ENCODE measurements around the gene GNLY.
"Not testable (repeated sequence)": the region's sequence is repeated elsewhere in the genome, so short reads cannot be mapped to it uniquely, and the experiment has no call there.

Gene GNLY

DNA sequence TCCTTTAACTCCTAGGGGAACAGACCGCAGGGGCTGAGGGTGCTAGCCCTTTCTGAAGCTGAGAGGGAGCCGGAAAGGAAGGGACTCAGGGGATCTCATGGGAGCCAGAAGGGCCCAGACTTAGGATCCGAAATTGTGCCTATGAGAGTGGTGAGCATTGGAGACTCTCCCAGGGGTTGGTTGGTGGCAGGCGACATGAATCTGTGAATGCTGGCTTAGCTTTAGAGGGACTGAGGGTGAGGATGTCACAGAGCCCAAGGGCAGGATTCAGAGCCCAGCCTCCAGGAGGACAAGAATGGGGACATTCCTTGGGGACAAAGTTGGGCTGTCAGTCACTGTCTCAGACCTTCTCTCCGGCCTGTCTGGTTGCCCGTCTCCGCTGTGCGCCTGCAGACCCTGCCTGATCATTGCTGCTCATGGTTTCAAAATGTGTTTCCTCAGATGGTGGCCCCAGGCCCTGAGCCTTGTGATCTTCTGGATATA is 17.5 kb downstream of the GNLY start:
- no peak for DNase-seq

DNA sequence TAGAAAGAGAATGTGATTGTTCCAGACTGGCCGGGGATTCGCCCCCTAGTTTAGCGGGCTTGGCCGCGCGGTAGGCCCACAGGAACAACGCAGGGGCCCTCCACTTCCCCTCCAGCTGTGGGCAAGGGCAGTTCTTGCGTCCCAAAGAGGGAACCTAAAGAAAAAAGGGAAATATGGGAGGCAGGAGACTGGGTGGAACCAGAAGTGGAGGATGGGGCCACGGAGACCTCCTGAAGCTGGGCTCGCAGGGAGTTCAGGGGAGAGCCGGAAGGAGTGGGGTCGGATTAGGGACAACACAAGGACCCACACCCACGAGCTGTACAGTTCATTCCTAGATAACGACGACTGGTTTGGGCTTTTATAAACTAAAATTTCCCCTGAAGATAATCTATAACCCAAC is 18.2 kb downstream of the GNLY start:
- DNase-seq: no peak

DNA sequence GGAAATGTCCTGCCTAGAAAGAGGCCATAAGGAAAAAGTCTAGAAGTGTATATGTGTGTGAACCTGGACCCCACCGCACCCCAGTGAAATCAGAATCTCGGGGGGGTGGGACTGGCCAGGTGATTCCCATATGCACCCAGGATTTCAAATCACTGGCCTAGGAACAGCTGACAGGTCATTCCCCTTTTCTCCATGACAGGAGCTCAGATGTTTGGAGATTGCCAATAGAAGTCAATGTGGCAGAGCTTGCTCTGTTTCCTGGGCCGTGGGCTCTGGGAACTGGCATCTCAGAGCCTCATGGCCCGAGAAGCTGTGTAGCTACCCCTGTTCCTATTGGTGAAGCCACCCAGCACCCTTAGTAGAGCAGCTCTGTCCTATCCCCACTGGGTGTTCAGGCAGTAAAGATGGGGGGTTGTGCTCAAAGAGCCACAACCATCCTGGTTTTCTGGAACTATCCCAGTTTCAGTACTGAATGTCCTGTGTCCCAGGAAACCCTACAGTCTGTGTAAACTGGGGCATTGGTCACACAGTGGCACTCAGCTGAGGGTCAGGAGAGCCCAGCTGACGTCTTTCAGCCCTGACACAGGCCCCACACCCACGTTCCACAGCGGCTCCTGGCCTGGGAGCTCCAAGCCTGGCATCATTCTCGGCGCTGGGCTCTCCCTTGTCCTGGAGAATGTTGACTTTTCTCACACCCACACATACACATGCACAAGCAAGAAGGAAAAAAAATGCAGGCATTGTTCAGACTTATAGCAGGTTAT is 18.9 kb downstream of the GNLY start:
- DNase-seq: no peak

DNA sequence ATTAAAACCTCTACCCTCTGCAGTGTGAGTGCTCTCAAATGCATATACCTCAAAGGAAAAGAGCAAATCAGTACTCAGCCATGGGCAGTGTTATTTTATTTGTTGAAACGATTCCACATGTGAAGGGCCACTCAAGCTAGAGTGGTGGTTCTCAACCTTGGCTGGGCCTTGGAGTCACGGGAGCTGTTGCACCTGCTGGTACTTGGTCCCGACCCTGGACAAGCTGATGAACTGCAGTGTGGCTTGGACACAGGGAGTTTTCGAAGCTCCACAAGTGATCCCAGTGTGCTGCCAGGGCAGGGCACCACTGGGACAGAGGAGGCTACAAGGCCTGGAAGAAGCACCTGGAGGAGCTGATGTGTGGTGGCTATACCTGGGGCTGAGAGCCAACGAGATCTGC is 19.7 kb downstream of the GNLY start:
- DNase-seq: no peak

DNA sequence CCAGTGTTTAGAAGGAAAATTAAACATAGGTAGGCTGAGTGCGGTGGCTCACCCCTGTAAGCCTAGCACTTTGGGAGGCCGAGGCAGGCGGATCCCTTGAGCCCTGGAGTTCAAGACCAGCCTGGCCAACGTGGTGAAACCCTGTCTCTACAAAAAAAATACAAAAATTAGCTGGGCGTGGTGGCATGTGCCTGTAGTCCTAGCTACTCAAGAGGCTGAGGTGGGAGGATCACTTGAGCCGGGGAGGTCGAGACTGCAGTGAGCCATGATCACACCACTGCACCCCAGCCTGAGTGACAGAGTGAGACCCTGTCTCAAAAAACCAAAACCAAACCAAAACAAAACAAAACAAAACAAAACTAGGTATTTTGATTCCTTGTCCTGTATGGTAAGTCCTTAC is 20.3 kb downstream of the GNLY start:
- DNase-seq: not testable (repeated sequence)

DNA sequence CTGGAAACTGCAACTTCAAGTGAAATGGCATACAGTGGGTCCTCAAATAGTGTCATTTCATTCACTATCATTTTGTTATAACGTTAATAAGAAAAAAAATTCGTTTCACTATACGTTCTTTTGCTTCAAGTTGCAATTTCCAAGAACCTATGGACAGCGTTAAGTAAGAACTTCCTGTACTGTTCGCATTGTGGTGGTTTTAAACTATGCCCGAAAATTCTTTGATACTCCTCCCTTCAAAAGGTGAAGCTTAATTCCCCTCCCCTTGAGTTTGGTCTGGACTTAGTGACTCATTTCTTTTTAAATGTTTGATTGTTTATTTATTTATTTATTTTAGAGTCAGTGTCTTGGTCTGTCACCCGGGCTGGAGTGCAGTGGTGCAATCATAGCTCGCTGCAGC is 20.7 kb downstream of the GNLY start:
- DNase-seq: no peak

DNA sequence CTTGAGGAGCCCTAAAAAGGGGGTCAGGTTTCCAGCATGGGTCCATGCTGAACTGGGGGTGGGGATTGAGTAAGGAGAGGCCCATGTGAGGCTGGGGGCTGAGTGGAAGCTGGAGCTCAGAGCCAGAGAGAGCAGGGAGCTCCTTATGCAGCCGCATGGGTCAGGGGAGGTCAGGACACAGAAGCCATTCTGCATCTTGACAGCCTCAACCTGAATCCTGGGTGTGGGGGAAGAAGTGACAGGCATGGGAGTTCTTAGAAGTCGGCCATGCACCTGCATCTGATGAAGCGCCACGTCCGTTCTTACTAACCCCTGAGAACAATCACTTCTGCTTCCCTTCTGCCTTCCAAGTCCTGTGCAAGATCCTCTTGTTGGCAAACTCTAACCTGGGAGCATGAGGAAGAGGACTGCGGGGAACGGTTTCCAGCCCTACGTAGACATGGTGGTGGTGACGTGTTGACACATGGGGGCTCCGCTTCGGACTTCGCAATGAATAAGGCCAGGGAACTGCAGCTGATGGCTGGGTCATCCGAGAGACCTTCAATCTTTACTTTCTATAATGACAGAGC is 22.3 kb downstream of the GNLY start:
- DNase-seq: no peak

DNA sequence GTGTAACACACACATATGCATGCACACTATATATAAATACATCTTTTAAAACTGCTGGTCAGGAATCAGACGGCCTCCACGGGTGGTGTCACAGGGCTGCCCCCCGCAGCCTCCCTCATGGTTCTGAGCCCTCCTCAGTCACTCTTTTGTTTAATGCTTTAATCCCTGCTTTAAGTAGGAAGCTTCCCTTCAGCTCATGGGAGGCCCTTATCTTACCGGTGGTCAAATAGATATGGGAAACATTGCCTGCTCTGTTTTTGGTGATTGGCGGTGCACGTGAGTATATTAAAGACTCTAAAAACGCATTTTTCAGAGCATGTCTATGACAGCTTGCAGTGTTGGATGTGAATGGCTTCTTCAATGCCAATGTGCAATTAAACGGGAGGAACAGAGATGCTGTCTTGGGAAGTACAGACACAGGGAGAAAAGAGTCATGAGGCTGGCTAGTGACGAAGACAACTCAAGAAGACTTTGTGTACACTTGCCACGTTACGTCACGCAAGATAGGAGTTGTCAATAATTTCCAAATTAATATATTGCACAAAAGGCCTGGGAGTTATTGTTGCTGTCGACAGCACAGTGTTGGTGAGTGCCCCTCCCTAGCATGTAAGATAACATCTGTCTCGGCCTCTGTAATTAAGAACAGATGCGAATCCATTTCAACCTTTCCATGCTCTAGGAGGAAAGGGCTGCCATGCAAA is 23.3 kb downstream of the GNLY start:
- DNase-seq: no peak

DNA sequence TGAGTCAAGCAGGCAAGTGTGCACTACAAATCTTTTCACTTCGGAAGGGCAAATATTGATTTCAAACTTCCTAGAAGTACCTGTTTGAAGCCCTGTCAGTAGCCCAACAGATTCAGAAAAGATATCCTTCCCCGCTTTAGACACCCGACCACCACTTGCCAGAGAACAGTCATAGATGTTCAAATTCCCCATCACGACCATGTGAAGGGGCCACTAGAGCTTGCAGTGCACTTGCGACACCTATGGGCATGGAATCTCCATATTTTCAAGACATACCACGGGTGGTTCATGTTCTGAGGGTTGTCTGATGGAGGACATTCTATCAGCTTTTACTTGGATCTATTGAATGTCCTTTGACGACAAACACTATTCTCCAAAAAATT is 23.8 kb downstream of the GNLY start:
- DNase-seq: no peak

DNA sequence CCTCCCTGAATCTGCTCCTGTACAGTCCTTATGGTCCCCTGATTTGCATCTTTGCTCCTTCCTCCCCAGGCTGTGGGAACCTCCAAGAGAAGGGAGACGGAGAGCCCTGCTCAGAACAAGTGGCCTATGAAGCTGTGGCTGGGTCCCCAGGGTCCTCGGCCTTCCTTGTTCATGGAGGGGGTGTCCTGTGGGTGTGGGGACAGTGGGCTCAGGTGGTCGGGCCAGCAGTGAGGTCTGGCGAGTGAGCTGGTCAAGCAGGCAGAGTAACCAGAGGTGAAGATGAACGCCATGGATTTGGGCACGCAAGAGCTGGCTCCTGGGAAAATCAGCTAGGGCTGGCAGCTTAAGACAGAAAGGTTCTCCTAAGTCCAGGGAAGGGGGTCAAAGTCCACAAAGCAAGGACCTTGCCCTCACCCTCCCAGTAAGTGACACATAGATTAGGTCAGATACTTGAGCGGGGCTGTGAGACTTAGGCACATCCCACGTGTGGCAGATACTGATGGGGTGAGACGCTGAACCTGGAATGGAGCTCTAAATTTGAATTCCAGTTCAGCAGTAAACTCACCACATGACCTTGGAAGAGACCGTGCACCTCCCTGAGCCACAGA is 24.8 kb downstream of the GNLY start:
- DNase-seq: no peak

DNA sequence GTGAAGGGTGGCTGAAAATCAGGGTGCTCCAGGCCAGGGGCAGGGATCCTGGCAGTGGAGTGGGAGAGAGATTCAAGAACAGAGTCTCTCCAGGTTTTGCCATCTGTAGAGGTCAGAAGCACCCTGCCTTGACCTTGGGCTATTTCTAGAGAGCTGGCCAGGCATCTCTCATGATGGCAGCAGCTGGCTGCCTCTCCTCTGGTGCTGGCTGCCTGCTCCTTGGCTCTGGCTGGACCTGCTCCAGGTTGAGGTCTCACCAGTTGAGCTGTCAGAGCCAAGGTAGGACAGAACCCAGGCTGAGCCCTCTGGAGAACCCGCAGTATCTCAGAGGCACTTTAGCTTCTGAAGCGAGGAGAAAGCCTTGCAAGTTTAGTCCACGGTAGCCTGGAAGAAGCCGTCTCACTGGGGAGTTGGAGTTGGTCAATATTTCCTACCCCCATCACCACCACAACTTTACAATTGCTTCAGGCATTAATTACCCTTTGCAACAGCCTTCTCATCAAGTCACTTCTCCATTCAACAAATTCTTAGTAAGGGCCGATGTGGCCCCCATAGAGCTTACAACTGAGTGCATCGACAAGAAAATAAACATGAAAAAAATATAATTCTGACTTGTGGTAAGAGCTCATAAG is 25.6 kb downstream of the GNLY start:
- DNase-seq: no peak

DNA sequence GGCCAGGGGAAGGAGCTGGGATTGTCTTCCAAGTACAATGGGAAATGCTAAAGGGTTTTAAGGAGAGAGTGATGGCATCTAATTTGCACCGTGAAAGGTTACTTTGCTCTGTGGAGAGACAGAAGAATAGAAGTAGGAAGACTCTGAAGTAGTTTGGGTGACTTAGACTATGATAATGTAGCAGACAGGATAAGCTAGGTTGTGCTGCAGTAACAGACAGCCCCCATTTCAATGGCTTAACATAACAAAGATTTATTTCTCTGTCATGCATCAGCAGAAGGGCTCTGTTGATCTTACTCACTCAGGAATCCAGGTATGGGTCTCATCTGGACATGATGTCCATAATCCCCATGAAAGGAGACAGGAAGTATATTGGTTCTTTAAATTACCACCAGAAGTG is 26.4 kb downstream of the GNLY start:
- DNase-seq: no peak

DNA sequence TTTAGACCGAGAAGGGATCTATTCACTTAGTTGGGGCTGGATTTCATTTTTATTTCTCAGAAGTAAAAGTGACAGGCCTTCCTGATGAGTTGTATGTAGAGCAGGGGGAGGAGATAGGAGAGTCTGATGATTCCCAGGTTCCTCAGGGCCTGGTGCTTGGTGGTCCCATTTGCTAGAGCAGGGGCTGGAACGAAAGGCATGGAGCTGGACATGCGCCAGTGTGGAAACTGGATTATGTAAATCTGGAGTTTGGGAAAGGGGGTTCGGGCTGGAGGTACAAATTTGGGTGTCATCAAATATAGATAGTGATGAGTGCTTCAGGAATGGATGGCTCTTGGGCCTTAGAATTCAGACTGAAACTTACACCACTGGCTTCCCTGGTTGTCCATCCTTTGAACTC is 27.5 kb downstream of the GNLY start:
- no peak for DNase-seq

DNA sequence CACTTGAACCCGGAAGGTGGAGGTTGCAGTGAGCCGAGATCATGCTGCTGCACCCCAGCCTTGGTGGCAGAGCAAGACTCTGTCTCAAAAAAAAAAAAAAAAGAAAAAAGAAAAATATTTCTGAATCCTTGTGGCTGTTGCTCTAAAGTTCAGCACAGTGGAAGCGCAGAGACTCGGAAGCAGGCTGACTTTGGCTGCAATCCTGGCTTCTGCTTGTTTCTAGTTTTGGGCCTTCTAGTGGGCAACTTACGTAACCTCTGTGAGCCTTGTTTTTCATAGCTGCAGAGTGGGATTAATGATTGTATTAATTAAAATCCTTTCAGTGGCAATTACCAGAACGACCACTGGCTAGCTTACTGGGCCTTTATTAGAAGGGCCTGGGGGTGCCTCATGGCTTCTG is 28.4 kb downstream of the GNLY start:
- no peak for DNase-seq

DNA sequence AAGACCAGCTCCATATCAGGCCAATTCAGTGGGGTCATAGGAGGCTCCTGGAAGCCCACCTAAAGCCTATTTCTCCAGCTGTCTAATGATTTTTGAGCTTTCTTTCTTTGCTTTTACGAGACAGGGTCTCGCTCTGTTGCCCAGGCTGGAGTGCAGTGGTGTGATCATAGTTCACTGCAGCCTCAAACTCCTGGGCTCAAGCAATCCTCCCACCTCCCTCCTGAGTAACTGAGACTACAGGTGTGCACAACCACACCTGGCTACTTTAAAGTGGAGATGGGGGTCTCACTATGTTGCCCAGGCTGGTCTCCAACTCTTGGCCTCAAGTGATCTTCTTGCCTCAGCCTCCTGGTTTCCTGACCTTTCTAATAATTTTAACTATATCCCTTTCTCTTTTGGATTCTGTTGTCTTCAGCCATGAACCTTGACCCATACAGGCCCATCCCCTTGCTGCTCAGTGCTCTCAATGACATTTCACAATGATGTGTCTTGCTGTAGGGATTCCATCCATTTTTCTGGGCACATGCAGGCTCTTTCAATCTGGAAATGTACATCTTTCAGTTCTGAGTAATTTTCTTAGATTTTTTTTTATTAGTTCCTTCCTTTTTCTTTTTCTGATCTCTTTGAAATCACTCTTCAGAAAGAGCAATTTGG is 29.7 kb downstream of the GNLY start:
- DNase-seq: no peak

DNA sequence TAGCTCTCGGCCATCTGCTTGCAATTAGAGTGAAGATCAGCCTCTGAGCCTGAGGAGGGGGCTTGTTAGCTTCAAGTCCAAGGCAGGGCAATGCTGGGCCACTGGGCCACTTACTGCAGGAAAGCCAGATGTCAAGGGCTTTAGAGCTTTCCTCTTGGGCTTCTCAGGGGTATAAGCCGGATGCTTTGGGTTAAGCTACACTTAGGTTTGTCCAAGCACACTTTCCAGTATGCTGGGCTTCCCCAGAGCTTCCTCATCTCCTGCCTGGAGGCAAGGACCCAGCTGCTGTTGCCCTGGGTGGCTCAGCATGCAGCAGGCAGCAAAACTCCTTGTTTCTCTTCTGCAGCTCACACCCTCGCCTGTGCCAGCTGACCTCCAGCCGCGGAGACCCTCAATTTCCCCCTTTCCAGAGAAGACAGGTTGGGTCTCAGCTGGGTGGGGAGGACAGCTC is 30.6 kb downstream of the GNLY start:
- DNase-seq: no peak

DNA sequence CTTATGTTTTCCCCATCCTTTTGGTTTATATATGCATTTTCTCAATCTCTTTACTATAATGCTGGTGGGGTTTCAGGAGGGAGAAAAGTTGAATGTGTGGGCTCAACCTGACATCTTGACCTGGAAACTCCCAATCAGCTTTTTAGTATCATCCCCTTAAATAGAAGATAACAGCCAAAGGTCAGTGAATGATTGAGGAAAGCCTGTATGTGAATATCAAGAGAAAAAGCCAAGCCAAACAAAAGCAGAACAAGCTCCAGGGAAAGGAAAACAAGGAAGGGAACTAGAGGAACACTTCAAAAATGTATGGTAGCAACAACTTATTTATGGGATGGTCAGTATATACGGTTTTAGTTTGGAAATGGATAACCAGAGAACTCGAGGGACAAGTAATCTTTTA is 31.3 kb downstream of the GNLY start:
- no peak for DNase-seq

DNA sequence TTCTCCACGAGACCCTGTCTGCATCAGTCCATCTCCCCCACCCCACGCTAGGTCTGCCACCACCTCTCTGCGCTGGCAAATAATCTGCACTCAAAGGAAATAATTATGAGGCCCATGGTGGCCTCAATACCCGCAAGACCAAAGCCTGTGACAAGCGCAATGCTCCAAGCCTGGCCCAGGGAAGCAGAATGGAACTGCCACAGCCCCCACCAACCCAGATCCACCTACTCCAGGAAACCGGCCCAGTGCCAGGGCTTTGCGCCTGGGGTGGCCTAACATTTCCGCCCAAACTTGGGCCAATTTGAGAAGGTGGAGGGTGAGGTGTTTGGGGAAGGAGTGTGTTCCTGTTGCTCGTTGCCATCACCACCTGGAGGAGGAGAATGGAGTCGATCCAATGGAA is 33.6 kb downstream of the GNLY start:
- no peak for DNase-seq

DNA sequence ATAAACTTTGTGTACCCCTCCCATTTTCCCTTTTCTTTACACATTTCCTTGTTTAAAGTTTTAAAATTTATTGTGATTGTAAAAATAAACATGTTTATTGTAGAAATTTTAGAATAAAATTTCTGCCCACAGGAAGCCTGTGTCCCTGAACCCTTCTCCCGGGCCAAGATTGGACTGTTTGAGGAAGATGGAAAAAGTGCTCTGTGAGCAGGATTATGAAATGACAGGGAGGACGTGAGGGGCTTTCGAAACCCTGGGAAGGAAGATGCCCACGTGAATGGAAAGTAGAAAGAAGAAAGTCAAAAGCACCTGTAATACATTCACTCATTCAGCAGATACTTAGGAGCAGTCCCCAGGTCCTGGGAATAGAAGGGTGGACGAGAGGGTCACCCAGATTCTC is 34.2 kb downstream of the GNLY start:
- DNase-seq: no peak

DNA sequence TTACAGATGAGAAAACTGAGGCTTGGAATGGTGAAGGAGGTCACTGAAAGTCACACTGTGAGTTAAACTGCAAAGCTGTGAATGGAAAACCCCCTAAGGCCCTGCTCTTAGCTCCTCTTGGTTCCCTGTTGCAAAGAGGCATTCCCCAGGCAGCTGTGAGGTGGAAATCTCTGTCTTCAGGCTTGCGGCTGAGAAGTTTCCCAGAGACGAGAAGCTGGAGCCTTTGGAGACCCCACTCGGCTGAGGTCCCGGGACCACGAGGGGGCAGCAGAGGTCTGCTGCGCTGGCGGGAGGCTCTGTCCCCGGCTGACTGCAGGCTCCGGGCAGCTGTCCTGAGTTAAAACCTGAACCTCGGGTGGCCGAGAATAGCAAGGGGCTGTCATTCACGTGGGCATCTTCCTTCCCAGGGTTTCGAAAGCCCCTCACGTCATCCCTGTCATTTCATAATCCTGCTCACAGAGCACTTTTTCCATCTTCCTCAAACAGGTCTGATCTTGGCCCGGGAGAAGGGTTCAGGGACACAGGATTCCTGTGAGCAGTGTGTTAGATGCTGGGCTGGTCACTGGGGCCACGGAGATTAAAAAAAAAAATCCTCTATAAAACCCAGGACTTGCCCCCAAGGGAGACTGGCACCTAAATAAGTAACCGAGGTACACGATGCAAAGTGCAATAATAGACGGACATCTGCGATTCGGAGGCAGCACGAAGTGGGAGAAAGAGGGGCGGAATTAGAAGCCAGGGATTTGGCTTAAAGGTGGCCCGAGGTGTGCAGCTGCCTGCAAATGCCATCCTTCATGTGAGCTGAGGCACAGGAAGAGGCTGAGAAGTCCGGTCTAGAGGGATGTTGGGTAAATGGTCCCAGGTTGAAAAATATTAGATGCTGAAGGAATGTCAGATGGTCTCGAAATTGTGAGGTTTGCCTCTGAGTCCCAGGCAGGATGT is 35.0 kb downstream of the GNLY start:
- DNase-seq: no peak

DNA sequence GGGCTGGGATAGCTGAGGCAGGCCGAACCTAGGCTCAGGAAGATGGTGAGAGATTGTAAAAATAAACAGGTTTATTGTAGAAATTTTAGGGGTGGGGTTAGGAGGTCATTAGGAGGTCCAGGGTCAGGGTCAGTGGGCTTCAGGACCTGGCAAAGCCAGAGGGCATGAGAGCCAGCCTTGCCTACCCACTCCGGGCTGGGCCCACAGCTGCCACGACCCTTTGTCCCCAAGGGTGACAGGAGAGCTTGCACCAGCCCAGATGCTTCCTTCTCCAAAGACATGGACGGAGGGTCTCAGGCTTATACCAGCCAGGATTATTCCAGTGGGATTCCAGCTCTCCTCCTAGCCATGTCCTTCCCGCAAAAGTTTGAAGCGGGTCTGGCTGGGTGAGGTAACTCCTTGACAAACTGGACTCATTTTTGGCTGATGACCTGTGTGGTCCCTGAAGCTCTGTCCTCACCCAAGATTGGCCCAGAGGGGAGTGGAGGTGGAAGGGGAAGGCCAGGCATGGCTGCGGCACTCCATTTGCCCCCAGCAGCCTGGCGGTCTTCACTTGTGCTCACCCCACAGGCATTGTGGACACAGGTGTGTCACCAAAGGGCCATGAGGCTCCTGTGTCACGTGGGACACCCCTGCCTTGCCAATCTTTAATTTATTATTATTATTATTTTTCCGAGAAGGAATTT is 35.8 kb downstream of the GNLY start:
- no peak for DNase-seq

Measured in NCI-H1417 treated with DMSO at 0.1 percent for 48 hours (cell line).